Pons (tissue), 1 donor: ENCODE measurements around the gene ANO8.
"Not testable (repeated sequence)": the region's sequence is repeated elsewhere in the genome, so short reads cannot be mapped to it uniquely, and the experiment has no call there.

Experiments used
- DNase-seq: peaks from one replicate; pipeline ENCODE4 v3.0.0-alpha.2; 2016; ENCODE audit warnings: low spot score

Gene ANO8, protein sequence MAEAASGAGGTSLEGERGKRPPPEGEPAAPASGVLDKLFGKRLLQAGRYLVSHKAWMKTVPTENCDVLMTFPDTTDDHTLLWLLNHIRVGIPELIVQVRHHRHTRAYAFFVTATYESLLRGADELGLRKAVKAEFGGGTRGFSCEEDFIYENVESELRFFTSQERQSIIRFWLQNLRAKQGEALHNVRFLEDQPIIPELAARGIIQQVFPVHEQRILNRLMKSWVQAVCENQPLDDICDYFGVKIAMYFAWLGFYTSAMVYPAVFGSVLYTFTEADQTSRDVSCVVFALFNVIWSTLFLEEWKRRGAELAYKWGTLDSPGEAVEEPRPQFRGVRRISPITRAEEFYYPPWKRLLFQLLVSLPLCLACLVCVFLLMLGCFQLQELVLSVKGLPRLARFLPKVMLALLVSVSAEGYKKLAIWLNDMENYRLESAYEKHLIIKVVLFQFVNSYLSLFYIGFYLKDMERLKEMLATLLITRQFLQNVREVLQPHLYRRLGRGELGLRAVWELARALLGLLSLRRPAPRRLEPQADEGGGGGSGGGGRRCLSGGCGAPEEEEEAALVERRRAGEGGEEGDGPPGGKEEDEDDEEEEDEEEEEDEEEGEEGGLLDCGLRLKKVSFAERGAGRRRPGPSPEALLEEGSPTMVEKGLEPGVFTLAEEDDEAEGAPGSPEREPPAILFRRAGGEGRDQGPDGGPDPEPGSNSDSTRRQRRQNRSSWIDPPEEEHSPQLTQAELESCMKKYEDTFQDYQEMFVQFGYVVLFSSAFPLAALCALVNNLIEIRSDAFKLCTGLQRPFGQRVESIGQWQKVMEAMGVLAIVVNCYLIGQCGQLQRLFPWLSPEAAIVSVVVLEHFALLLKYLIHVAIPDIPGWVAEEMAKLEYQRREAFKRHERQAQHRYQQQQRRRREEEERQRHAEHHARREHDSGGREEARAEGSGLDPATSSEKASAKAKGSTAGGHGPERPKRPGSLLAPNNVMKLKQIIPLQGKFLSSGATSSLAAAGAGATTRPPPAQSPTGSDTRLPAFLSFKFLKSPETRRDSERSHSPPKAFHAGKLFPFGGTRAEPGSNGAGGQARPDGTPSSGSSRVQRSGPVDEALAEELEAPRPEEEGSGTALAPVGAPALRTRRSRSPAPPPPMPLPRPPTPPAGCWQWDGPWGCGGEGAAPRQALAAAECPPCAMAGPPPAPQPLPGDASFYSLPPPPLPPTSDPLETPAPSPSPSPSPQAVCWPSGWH

GRCh38 chr19:17334414-17335409 is at the start of gene ANO8:
Gene ANO8, minus strand, starts transcription at chr19:17334855. Its CDS starts 185 bp downstream, at chr19:17334670.
- DNase-seq: peak; percentile 93

DNA sequence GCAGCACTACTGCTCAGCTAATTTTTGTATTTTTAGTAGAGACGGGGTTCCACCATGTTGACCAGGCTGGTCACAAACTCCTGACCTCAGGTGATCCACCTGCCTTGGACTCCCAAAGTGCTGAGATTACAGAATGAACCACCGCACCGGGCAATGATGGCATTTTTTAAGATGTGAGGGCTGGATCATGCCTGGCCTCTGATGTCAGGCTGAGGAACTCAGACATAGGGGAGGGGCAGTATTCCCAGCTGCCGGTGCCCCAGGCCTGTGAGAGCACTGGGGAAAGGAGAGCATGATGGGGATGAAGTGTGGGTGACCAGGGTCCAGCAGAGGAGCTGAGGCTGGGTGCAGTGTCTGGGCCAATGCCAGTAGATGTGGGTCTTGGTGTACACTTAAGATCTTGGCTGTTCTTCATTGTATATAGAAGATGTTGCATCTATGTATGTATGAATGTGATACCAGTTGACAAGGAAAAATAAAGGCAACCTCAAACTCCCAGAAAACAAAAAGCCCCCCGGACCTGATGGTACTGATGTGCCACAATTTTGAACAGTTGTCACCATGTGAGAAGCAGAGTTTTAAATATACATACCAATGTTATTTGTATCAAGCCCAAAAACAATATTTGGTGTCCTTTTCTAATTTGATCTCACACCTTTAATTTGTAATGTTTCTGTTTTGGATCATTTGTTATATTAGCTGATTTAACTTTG is 45.9 kb upstream of the ANO8 start:
- DNase-seq: no peak

- no peak for DNase-seq
Observed at GRCh38 chr19:17379221-17379631, 44.6 kb upstream of the ANO8 start.

- DNase-seq: no peak
Observed at GRCh38 chr19:17378271-17378670, 43.6 kb upstream of the ANO8 start.

DNA sequence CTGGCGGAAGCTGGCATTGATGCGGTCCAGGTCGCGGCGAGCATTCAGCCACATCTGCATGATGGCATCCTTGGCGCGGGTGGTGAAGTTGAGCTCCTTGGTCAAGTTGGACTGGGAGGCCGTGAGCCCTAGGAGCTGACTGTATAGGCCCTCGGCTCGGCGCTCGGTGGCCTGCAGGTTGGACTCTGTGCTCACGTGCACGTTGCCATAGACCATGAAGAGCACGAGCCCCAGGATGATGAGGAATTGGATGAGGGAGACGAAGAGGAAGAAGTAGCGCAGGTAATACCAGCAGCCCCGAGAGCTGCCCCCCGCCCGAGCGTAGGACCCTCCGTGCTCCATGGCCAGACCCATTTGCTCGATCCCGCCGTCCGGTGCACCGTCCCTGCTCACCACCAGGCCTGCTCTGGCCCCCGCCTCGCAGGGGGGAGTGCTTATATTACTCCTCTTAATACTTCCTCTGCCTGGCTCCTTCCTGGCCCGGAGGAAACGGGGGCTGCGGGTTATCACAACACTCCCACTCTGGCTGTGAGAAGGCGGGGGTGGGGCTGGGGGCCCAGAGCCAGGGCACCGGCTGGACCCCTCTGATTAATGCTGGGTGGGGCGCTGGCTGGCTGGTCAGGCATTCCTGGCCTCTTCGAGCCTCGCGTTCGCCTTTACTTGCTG is 42.4 kb upstream of the ANO8 start, which contains the start of gene PLVAP:
PLVAP (minus strand) TSS at position 408 of the 666 bp plus-strand sequence; CDS start at position 354, 54 bp downstream.
- no peak for DNase-seq

DNA sequence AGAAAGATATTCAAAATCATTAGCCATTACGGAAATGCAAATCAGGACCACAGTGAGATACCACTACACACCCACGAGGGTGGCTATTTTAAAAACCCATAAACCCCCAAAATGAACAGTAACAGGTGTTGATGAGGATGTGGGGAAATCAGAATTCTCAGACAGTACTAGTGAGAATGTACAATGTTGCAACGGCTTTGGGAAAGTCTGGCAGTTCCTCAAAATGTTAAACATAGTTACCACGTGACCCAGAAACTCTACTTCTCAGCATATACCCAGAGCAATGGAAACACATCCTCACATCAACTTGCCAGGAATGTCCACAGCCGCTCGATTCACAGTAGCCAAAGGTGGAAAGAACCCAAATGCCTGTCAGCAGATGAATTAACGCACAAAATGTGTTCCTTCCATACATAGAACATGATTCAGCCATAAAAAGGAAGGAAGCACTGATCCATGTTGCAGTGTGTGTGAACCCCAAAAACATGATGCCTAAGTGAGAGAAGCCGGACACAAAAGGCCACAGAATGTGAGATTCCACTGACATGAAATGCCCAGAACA is 35.5 kb upstream of the ANO8 start:
- DNase-seq: peak; percentile 82

- DNase-seq: no peak
Observed at GRCh38 chr19:17365361-17365760, 30.7 kb upstream of the ANO8 start.

GRCh38 chr19:17363852-17364605 is 29.4 kb upstream of the ANO8 start:
- not testable (repeated sequence) for DNase-seq

GRCh38 chr19:17359905-17360800 is 25.5 kb upstream of the ANO8 start:
- no peak for DNase-seq

DNA sequence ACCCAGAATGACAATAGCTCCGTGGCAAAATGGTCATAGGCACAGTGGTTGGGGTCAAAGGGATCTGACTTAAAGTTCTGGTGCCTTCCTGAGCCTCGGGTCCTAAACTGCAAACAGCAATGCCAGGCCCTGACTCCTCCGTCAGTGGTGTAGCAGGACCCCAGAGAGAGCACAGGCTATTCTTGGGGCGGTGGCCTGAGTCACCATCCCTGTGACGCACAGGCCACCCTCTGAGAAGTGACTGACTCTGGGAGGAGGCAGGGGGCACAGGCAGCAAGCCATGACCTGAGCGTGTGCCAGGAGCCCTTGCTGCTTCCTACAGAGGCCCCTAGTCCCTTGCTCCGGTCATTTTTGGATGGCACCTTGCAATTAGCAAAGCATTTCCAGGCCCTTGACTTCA is 23.7 kb upstream of the ANO8 start:
- DNase-seq: no peak

DNA sequence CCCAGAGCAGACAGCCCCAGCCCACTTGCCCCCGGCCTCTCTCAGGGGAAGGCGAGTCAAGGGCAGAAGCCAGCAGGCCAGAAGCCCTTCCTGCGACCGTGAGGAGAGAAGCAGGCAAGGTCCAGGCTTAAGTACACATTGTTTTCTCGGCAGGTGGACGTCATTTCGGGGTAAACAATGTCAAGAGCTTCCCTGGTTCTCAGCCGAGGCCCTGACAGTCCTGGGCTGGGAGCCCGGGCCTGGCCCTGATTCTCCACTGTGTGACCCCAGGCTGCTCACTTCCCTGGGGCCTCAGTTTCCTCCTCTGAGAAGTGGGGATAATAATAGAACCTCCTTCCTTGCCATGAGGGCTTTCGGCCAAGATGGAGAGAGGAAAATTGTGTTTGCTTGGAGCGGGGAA is 23.1 kb upstream of the ANO8 start:
- no peak for DNase-seq

DNA sequence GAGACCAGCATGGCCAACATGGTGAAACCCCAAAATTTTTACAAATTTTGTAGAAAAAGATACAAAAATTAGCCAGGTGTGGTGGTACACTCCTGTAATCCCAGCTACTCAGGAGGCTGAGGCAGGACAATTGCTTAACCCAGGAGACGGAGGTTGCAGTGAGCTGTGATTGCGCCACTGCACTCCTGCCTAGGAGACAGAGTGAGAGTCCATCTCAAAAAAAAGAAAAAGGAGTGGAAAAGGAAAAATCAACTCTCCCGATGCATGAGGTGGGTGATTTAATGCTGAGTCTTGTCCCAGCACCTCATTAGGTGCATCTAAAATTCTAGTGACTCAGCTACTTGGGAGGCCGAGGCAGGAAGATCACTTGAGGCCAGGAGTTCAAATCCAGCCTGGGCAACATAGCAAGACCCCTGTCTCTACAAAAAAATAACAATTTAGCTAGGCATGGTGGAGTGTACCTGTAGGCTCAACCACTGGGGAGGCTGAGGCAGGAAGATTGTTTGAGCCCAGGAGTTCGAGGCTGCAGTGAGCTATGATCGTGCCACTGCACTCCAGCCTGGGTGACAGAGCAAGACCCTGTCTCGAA is 22.5 kb upstream of the ANO8 start:
- no peak for DNase-seq

GRCh38 chr19:17353386-17353785 is 18.7 kb upstream of the ANO8 start:
- DNase-seq: no peak

DNA sequence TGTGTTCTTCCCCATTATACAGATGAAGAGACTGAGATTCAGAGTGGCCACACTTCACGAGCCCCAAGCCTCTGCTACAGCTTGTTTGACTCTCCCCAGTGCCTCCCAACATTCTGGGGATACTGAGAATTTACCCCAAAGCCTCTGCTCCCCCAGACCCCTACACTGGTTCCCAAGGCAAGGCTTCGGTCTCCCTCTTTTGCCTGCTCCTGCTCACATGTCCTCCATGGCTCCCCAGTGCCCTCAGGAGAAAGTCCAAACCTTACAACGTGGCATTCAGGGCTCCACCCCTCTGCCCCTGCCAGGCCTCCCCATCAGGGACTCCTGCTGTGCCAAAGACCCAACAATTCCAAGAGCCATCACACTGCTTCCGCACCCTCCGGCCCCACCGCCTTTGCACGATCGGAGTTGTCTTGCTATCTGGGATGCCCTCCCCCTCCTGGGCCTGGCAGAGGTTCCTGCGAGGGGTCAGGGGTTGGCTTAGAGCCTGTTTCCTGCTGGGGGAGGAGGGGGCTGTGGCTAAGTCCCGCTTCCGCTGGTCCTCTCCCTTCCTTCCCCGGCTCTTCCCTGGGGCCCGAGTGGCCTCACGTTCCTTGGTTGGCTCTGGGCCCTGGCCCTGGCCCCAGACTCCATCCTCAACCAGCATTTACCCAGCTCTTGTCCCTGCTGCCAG is 18.1 kb upstream of the ANO8 start:
- DNase-seq: no peak

GRCh38 chr19:17351815-17352435 is 17.3 kb upstream of the ANO8 start:
- no peak for DNase-seq

GRCh38 chr19:17348700-17349099 is 14.0 kb upstream of the ANO8 start:
- no peak for DNase-seq
